Aorta (tissue), 5 donors: ENCODE data around the gene CWC15. TPM values are rescaled to one million over a fixed set of nuclear protein-coding genes. Genes with fewer than 3 reads are reported as not detected.
A peak's percentile ranks its signal among the peaks of the same experiment; 100 is the strongest.
"Not testable (repeated sequence)": the region's sequence is repeated elsewhere in the genome, so short reads cannot be mapped to it uniquely, and the experiment has no call there.

Source experiments
- ATAC-seq: fragments of 200-7000 bp; cut with Tn5 transposase; one replicate; pipeline ENCODE4 v1.9.1; 2022; ENCODE audit warnings: moderate library complexity; ENCODE audit not compliant: low FRiP score
- DNase-seq, 2 donors: peaks; one replicate each; pipeline ENCODE4 v3.0.0-alpha.2; 2020
- H3K27ac ChIP-seq, 2 donors: one replicate each; pipeline ENCODE4 v1.5.1; 2013; ENCODE audit warnings: low read length in 2 of 2, mild to moderate bottlenecking in 2 of 2, moderate library complexity in 2 of 2, control low read depth in 1 of 2, inconsistent platforms in 1 of 2, low read depth in 1 of 2
- H3K27me3 ChIP-seq, 2 donors: one replicate each; pipeline ENCODE4 v1.6.1; 2013; ENCODE audit warnings: control low read depth in 1 of 2, low read length in 1 of 2, mild to moderate bottlenecking in 1 of 2, moderate library complexity in 1 of 2; ENCODE audit not compliant: insufficient read depth in 2 of 2, control insufficient read depth in 1 of 2
- H3K36me3 ChIP-seq, 2 donors: one replicate each; pipeline ENCODE4 v1.6.1; 2013; ENCODE audit warnings: control low read depth in 1 of 2, low read length in 1 of 2, mild to moderate bottlenecking in 1 of 2; ENCODE audit not compliant: insufficient read depth in 2 of 2, control insufficient read depth in 1 of 2
- H3K4me1 ChIP-seq, 2 donors: one replicate each; pipeline ENCODE4 v1.6.1; 2013; ENCODE audit warnings: low read length in 2 of 2, control low read depth in 1 of 2, mild to moderate bottlenecking in 1 of 2, moderate library complexity in 1 of 2; ENCODE audit not compliant: insufficient read depth in 2 of 2, control insufficient read depth in 1 of 2
- H3K4me3 ChIP-seq, 2 donors: one replicate each; pipeline ENCODE4 v1.5.1; 2013; ENCODE audit warnings: low read length in 2 of 2, control low read depth in 1 of 2, mild to moderate bottlenecking in 1 of 2
- H3K9me3 ChIP-seq: one replicate; pipeline ENCODE4 v1.6.1; 2013; ENCODE audit warnings: mild to moderate bottlenecking, low read length; ENCODE audit not compliant: control insufficient read depth
- WGBS, 2 donors: extraction: QIAGEN DNeasy Blood & Tissue Kit; methylation state at CpG; one replicate each; pipeline ENCODE4 v1.1.7; 2013; 5-methylcytosine and 5-hydroxymethylcytosine counted together
- intact Hi-C, 2 donors: fragments of 100-400 bp; cut with DNase I; formaldehyde crosslinking; loops; one replicate each; pipeline versions ENCODE4 v1.14.2 to v1.15.0; 2022
- polyA plus RNA-seq, 2 donors: library from polyadenylated mRNA; stranded (reverse); fragments of 200-250 nt; gene quantifications; one replicate each; pipeline ENCODE4 v1.2.3, GENCODE V29; 2013
- total RNA-seq, 2 donors: library from RNA; stranded (reverse); fragmentation: NEBNext Ultra II Directional; extraction: Animal tissue kit (Norgen Biotek cat#: 25700); gene quantifications; one replicate each; pipeline ENCODE4 v1.2.1, GENCODE V29; 2021
- donor health status: healthy with polysubstance abuse.
- donor health status: Bipolar disorder and iron deficiency.
- donor health status: DM: no; HTN: no; CAD: no.
- donor health status: DM: no; HTN: no; CAD: no.
- donor health status: DM: yes; HTN: yes; CAD: no.

Gene CWC15
- total and polyA plus RNA-seq, 4 donors: 47.5 to 54.7 (median 50.4) TPM

- H3K27ac ChIP-seq: no peak overlapping the region
- no peak for ATAC-seq
These were observed 34.0 kb downstream of the CWC15 start for GRCh38 chr11:94939346-94939745.

GRCh38 chr11:94938095-94939055 is 35.0 kb downstream of the CWC15 start:
- intact Hi-C loops: no loop called here
- ATAC-seq (peak; percentile 73), DNase-seq (peak in 1 of 2 donors; percentile 80)
- H3K4me1 ChIP-seq: peaks cover 0 to 5% of the 10 kb centered on the region in 2 donors
- no peak overlapping the region for H3K4me3 ChIP-seq
- no peak overlapping the region for H3K27ac ChIP-seq
- WGBS, 2 donors: 11 to 16% methylated on average over 9 of the region's 9 CpGs
- H3K9me3 ChIP-seq: no peaks in the 10 kb centered on the region
- no peaks in the 10 kb centered on the region for H3K36me3 ChIP-seq
- no peaks in the 10 kb centered on the region for H3K27me3 ChIP-seq

More at GRCh38 chr11:94939346-94939745, 34.0 kb downstream of the CWC15 start:
- intact Hi-C loops: no loop called here
- no peak for DNase-seq
- Histone ChIP-seq H3K4me3 (no peak overlapping the region), H3K4me1 (peaks cover 0 to 5% of the 10 kb centered on the region in 2 donors), H3K9me3 (no peaks in the 10 kb centered on the region), H3K27me3 (no peaks in the 10 kb centered on the region), H3K36me3 (no peaks in the 10 kb centered on the region)
- 90 to 94% methylated on average over 2 of the region's 2 CpGs for WGBS, 2 donors

GRCh38 chr11:94934846-94935245 is 38.5 kb downstream of the CWC15 start:
- Histone ChIP-seq H3K4me1 (peaks cover 0 to 5% of the 10 kb centered on the region in 2 donors), H3K9me3 (no peaks in the 10 kb centered on the region), H3K36me3 (no peaks in the 10 kb centered on the region), H3K27ac (no peak overlapping the region), H3K4me3 (no peak overlapping the region), H3K27me3 (no peaks in the 10 kb centered on the region)
- no peak for DNase-seq
- intact Hi-C loops: no loop called here
- 94% methylated on average over 3 of the region's 3 CpGs for WGBS, 2 donors
- no peak for ATAC-seq

GRCh38 chr11:94934362-94934761 is 39.0 kb downstream of the CWC15 start:
- intact Hi-C loops: no loop called here
- DNase-seq (no peak), ATAC-seq (no peak)
- Histone ChIP-seq H3K27ac (no peak overlapping the region), H3K4me3 (no peak overlapping the region), H3K9me3 (no peaks in the 10 kb centered on the region), H3K36me3 (no peaks in the 10 kb centered on the region), H3K4me1 (peaks cover 0 to 5% of the 10 kb centered on the region in 2 donors), H3K27me3 (no peaks in the 10 kb centered on the region)
- WGBS, 2 donors: 84 to 85% methylated on average over 4 of the region's 4 CpGs

- no peak overlapping the region for H3K27ac ChIP-seq
- no peaks in the 10 kb centered on the region for H3K4me1 ChIP-seq
- peak in 1 of 2 donors; percentile 73 for DNase-seq
- H3K9me3 ChIP-seq: no peaks in the 10 kb centered on the region
- no peaks in the 10 kb centered on the region for H3K36me3 ChIP-seq
- intact Hi-C loops: no loop called here
- ATAC-seq: peak; percentile 79
- WGBS, 2 donors: 41 to 52% methylated on average over 5 of the region's 5 CpGs
- no peak overlapping the region for H3K4me3 ChIP-seq
- no peaks in the 10 kb centered on the region for H3K27me3 ChIP-seq
These were observed 39.9 kb downstream of the CWC15 start for GRCh38 chr11:94933223-94934130.

- Histone ChIP-seq H3K27ac (no peak overlapping the region), H3K4me1 (peaks cover 0 to 2% of the 10 kb centered on the region in 2 donors), H3K36me3 (no peaks in the 10 kb centered on the region), H3K27me3 (no peaks in the 10 kb centered on the region), H3K4me3 (no peak overlapping the region), H3K9me3 (no peaks in the 10 kb centered on the region)
- intact Hi-C loops: no loop called here
- DNase-seq: no peak
- 94 to 97% methylated on average over 5 of the region's 5 CpGs for WGBS, 2 donors
- ATAC-seq: no peak
These were observed 40.9 kb downstream of the CWC15 start for GRCh38 chr11:94932503-94932902.

GRCh38 chr11:94932072-94932471 is 41.3 kb downstream of the CWC15 start:
- H3K27ac ChIP-seq, H3K27me3 ChIP-seq, intact Hi-C loops, H3K4me3 ChIP-seq, H3K4me1 ChIP-seq, H3K9me3 ChIP-seq, H3K36me3 ChIP-seq, DNase-seq, ATAC-seq: not testable (repeated sequence)

GRCh38 chr11:94928117-94928990 is 45.0 kb downstream of the CWC15 start:
- Histone ChIP-seq H3K4me1 (peaks cover 0 to 2% of the 10 kb centered on the region in 2 donors), H3K27me3 (no peaks in the 10 kb centered on the region), H3K36me3 (no peaks in the 10 kb centered on the region), H3K27ac (peak overlapping the region in 1 of 2 donors; percentile 39), H3K4me3 (no peak overlapping the region), H3K9me3 (no peaks in the 10 kb centered on the region)
- ATAC-seq (no peak), DNase-seq (no peak)
- 97 to 100% methylated on average over 1 of the region's 1 CpG for WGBS, 2 donors
- intact Hi-C loops: no loop called here
